ENCODE measurements around the gene ODF4.

GRCh38 chr17:8384801-8385378 lies 45.2 kb downstream of the ODF4 start:
- TF ChIP-seq CTCF (conservative IDR thresholded peaks at IDR 0.05) (no peak), EZH2 (IDR thresholded peaks at IDR 0.05; ENCODE audit: low read depth) (no peak)

Data from PC-9 (cell line).